HepG2 (cell line): Measurements from ENCODE around the gene CORO7. TPM values are rescaled to one million over a fixed set of nuclear protein-coding genes. Genes with fewer than 3 reads are reported as not detected.

Experiments used
- ATAC-seq: fragments of 200-7000 bp; cut with Tn5 transposase; 3 replicates; pipeline ENCODE4 v1.9.1; 2020; ENCODE audit warnings: mild to moderate bottlenecking, moderate library complexity
- BruUV-seq: library from RNA; stranded (reverse); fragments of 400-500 nt; replicated peaks from 2 replicates; lab custom pipeline; 2021; lab: Mats Ljungman, UMichigan
- CTCF ChIA-PET: fragments of 300-600 bp; formaldehyde crosslinking; extraction: SDS; loops from one replicate; lab custom pipeline; 2021; ENCODE audit warnings: low total read pairs, inconsistent platforms, low intra/inter-chr PET ratio; lab: Yijun Ruan, JAX
- POLR2A ChIA-PET: fragments of 350-600 bp; sonication (Branson Sonifier 250); formaldehyde crosslinking; loops from one replicate; lab custom pipeline; 2020; ENCODE audit warnings: antibody characterized with exemption, inconsistent platforms; lab: Yijun Ruan, JAX
- DNase-seq: peaks from one replicate; pipeline ENCODE4 v3.0.0-alpha.2; 2015; ENCODE audit warnings: low spot score
- FAIRE-seq: peaks from 3 replicates; lab custom pipeline; 2011; peaks lifted over from hg19 to GRCh38; lab: Jason Lieb, UNC
- H2AFZ ChIP-seq: one replicate; pipeline ENCODE4 v1.6.1; 2011; ENCODE audit warnings: low read length, inconsistent platforms
- H3K27ac ChIP-seq: fragments of 300-600 bp; 3 replicates; pipeline ENCODE4 v1.8.0; 2011; ENCODE audit warnings: mixed run types, mild to moderate bottlenecking, mixed read lengths, low read length, inconsistent platforms; ENCODE audit not compliant: insufficient read depth; ENCODE audit errors: extremely low read length
- H3K27me3 ChIP-seq, 2 experiments: fragments of 200-600 bp in 1 of 2; 2 replicates in 1 of 2; 3 replicates in 1 of 2; pipeline versions ENCODE4 v1.6.0 to v1.8.0; 2011; ENCODE audit warnings: low read length in 2 of 2, mild to moderate bottlenecking in 2 of 2, moderate library complexity in 2 of 2, inconsistent platforms in 1 of 2; ENCODE audit not compliant: insufficient read depth in 2 of 2, control insufficient read depth in 1 of 2
- H3K36me3 ChIP-seq, 2 experiments: fragments of 200-600 bp in 1 of 2; replicated peaks in 1 of 2; 2 replicates in 1 of 2; 3 replicates in 1 of 2; pipeline versions ENCODE4 v1.5.1 to v1.8.0; 2011; ENCODE audit warnings: low read length in 2 of 2, inconsistent platforms in 1 of 2; ENCODE audit not compliant: insufficient read depth in 2 of 2, control insufficient read depth in 1 of 2
- H3K4me1 ChIP-seq: 2 replicates; pipeline ENCODE4 v1.5.1; 2012; ENCODE audit warnings: low read length, inconsistent platforms; ENCODE audit not compliant: insufficient read depth
- H3K4me2 ChIP-seq: 2 replicates; pipeline ENCODE4 v1.6.0; 2011; ENCODE audit warnings: low read depth, low read length, inconsistent platforms
- H3K4me3 ChIP-seq, 3 experiments: fragments of 200-600 bp in 1 of 3; sonication (generic), shearing (Covaris generic) in 1 of 3; replicated peaks in 1 of 3; 2 replicates each; pipeline ENCODE4 v1.5.1; 2011 to 2016; ENCODE audit warnings: low read length in 3 of 3, inconsistent platforms in 2 of 3, low read depth in 2 of 3, mild to moderate bottlenecking in 2 of 3, control low read depth in 1 of 3, mixed read lengths in 1 of 3; ENCODE audit not compliant: insufficient read depth in 1 of 3
- H3K79me2 ChIP-seq: one replicate; pipeline ENCODE4 v1.6.1; 2011; ENCODE audit warnings: low read length, inconsistent platforms; ENCODE audit not compliant: insufficient read depth
- H3K9ac ChIP-seq: 2 replicates; pipeline ENCODE4 v1.6.0; 2011; ENCODE audit warnings: mild to moderate bottlenecking, low read depth, low read length, inconsistent platforms; ENCODE audit not compliant: insufficient read depth
- H3K9me3 ChIP-seq: 2 replicates; pipeline ENCODE4 v1.5.1; 2012; ENCODE audit warnings: mild to moderate bottlenecking, low read length
- H4K20me1 ChIP-seq: 2 replicates; pipeline ENCODE4 v1.6.0; 2011; ENCODE audit warnings: inconsistent platforms, mild to moderate bottlenecking, low read length, moderate library complexity; ENCODE audit not compliant: insufficient read depth
- ERF ChIP-seq: IDR thresholded peaks from 2 replicates; pipeline ENCODE4 v1.6.1; 2018; ENCODE audit warnings: missing biosample characterization, missing genetic modification reagents
- NFATC3 ChIP-seq: sonication (generic); formaldehyde crosslinking; IDR thresholded peaks from 2 replicates; pipeline ENCODE4 v1.5.1; 2020; ENCODE audit warnings: mild to moderate bottlenecking, missing genetic modification reagents
- NRL ChIP-seq: sonication (generic); formaldehyde crosslinking; IDR thresholded peaks from 2 replicates; pipeline ENCODE4 v1.5.0; 2020; ENCODE audit warnings: missing genetic modification reagents, mild to moderate bottlenecking, moderate library complexity, borderline replicate concordance
- TBX2 ChIP-seq: sonication (generic); formaldehyde crosslinking; IDR thresholded peaks from 2 replicates; pipeline ENCODE4 v1.5.0; 2020; ENCODE audit warnings: missing genetic modification reagents, mild to moderate bottlenecking, borderline replicate concordance
- TMF1 ChIP-seq: sonication (generic); formaldehyde crosslinking; IDR thresholded peaks from 2 replicates; pipeline ENCODE4 v1.8.1; 2022; ENCODE audit warnings: low read depth, missing genetic modification reagents
- TRIM24 ChIP-seq: sonication (generic); formaldehyde crosslinking; IDR thresholded peaks from 2 replicates; pipeline ENCODE4 v1.8.0; 2022; ENCODE audit warnings: mild to moderate bottlenecking, missing genetic modification reagents
- ZNF17 ChIP-seq: sonication (generic); formaldehyde crosslinking; IDR thresholded peaks from 2 replicates; pipeline ENCODE4 v1.5.0; 2020; ENCODE audit warnings: mild to moderate bottlenecking, missing genetic modification reagents
- ZNF510 ChIP-seq: sonication (generic); formaldehyde crosslinking; IDR thresholded peaks from 2 replicates; pipeline ENCODE4 v1.4.0; 2020; ENCODE audit warnings: low read depth, mild to moderate bottlenecking, missing genetic modification reagents
- ZNF619 ChIP-seq: sonication (generic); formaldehyde crosslinking; IDR thresholded peaks from 2 replicates; pipeline ENCODE4 v1.4.0; 2020; ENCODE audit warnings: mild to moderate bottlenecking, missing genetic modification reagents
- WGBS: methylation state at CpG from one replicate; pipeline ENCODE4 v1.1.6; 2017; ENCODE audit warnings: low lambda C conversion rate; 5-methylcytosine and 5-hydroxymethylcytosine counted together
- in situ Hi-C: cut with HindIII; loops from 2 replicates; pipeline ENCODE4 v1.10.0; 2017; ENCODE audit warnings: low pct_unique_long_range_greater_than_20kb; ENCODE audit not compliant: extremely low pct_ligation_motif_present
- intact Hi-C: fragments of 100-400 bp; cut with micrococcal nuclease; formaldehyde crosslinking; loops from one replicate; pipeline ENCODE4 v1.10.0; 2022; ENCODE audit not compliant: unreplicated experiment
- polyA plus RNA-seq, 8 experiments: library from polyadenylated mRNA; depleted of rRNA in 3 of 8; stranded (reverse) in 7 of 8; unstranded in 1 of 8; fragments of >200 nt; fragmentation: Illumina TruSeq in 4 of 8; extraction: Trizol in 4 of 8; gene quantifications; 2 replicates each; pipeline versions ENCODE4 v1.2.1 to v1.2.3, GENCODE V29; 2011 to 2016; ENCODE audit warnings: low read depth in 4 of 8, missing spikeins in 1 of 8, mixed read lengths in 1 of 8; ENCODE audit not compliant: insufficient read depth in 1 of 8
- total RNA-seq, 5 experiments: library from RNA; depleted of rRNA; stranded (reverse); fragments of >200 nt; fragmentation: Illumina TruSeq; extraction: Trizol; gene quantifications; 2 replicates each; pipeline ENCODE4 v1.2.3, GENCODE V29; 2016; ENCODE audit warnings: low read depth in 1 of 5
- TF ChIP-seq, protein P1 (sequence below): sonication (generic); formaldehyde crosslinking; IDR thresholded peaks from 2 replicates; pipeline ENCODE4 v1.4.0; 2020; ENCODE audit warnings: missing genetic modification reagents

CORO7 gene
- total and polyA plus RNA-seq, 2 of the 13 experiments (the other 11 are each of a cell fraction or from before 2014, with no cell fraction given): 9.9 to 14.3 TPM

DNA sequence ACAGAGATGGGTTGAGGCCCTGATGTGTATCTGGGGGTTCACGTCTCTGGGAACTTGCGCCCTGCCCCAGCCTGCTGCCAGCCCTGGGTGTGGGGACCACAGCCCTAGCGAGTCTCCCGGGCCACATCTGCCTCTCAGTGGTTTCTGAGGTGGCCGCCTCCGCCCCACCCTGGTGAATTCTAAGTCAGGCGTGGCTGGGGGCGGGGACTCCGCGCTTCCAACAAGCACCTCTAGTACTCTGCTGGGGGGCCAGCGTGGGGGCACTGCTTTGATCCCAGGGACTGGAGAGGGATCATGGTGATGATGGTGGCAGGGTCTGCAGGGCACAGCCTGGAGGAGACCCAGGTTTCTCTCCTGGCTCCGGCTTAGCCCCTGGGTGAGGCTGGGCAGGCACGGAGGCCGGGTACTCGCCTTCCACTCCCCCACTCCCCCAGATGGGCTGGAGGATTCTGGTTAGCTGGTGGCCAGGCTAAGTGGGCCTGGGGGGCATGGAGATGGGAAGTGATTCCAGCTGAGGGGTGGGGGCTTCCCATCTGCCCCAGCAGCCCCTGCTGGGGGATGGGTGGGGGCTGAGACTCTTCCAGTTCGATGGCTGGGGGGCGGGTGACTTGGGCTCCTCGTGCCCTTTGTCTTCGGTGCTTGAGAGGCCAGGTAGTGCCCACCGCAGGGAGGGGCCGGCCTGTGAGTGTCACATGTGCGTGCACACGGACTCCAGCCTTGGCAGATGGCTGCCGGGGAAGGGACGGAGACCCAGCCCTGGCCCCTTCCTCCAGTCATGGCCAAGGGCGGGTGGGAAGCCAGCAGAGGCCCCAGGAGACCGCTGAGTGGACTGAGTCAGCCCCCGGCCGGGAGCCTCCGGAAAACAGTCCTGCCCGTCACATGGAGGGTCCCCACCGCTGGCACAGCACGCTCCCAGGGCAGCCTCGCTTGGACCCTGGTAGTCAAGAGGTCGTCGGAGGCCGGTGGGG, 96.7 kb downstream of the CORO7 start:
- Histone ChIP-seq H3K27me3 (peaks cover 0 to 53% of the 10 kb centered on the region in 2 experiments; a peak in 4 of 5 replicates), H2AFZ (no peak overlapping the region), H3K4me1 (peaks cover 85% of the 10 kb centered on the region), H3K4me2 (no peak overlapping the region), H3K9ac (no peak overlapping the region), H4K20me1 (no peaks in the 10 kb centered on the region), H3K27ac (no peak overlapping the region), H3K9me3 (no peaks in the 10 kb centered on the region), H3K79me2 (no peaks in the 10 kb centered on the region), H3K4me3 (no peak overlapping the region), H3K36me3 (no peaks in the 10 kb centered on the region)
- intact Hi-C loops (no loop called here), in situ Hi-C loops (loop anchor here (5.0 to 10.0 kb wide), 2 partner anchors 45 to 112 kb away; partner anchors contain the start of gene TFAP4)
- BruUV-seq: no TSS peak
- ChIA-PET POLR2A (no interaction called here), CTCF (no interaction called here)
- no peak for DNase-seq
- TF ChIP-seq, protein P1, sequence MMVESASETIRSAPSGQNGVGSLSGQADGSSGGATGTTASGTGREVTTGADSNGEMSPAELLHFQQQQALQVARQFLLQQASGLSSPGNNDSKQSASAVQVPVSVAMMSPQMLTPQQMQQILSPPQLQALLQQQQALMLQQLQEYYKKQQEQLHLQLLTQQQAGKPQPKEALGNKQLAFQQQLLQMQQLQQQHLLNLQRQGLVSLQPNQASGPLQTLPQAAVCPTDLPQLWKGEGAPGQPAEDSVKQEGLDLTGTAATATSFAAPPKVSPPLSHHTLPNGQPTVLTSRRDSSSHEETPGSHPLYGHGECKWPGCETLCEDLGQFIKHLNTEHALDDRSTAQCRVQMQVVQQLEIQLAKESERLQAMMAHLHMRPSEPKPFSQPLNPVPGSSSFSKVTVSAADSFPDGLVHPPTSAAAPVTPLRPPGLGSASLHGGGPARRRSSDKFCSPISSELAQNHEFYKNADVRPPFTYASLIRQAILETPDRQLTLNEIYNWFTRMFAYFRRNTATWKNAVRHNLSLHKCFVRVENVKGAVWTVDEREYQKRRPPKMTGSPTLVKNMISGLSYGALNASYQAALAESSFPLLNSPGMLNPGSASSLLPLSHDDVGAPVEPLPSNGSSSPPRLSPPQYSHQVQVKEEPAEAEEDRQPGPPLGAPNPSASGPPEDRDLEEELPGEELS: no peak
- no peak for TF ChIP-seq NFATC3
- no peak for ATAC-seq
- no peak for FAIRE-seq
- WGBS: 90% methylated on average over 2 of the region's 37 CpGs

DNA sequence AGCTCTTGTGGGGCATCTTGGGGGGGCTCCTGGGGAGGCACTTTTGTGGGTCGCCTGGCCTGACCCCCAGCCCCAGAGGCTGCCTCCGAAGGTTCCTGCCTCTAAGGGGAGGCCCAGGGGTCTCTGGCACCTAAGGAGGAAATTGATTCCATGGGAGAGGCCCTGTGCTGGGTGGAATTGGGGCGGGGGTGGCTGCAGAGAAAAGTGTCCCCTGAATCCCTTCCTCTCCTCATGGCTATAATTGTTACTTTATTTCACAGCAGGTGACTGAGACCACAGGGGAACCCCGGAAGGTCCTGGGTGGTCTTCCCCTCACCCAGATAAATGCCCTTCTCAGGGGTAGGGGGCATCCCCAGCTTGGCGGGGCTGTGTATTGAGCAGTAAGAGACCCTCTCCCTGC, 97.4 kb downstream of the CORO7 start:
- H3K4me3 ChIP-seq: 0 out of 6 replicates have a peak overlapping the region, but pooled peaks of 1 of the 3 experiments have one; percentile 69
- TF ChIP-seq ERF (CRISPR knock-in tag) (no peak), TRIM24 (CRISPR knock-in tag) (no peak), TMF1 (CRISPR knock-in tag) (no peak), NRL (CRISPR knock-in tag) (no peak), ZNF510 (CRISPR knock-in tag) (no peak), ZNF619 (no peak), TBX2 (no peak), ZNF17 (CRISPR knock-in tag) (no peak)
- no peak overlapping the region for H3K27ac ChIP-seq
- no peaks in the 10 kb centered on the region for H3K9me3 ChIP-seq
- intact Hi-C loops (no loop called here), in situ Hi-C loops (no loop called here)
- WGBS: 44% methylated on average over 2 of the region's 5 CpGs
- ChIA-PET CTCF (no interaction called here), POLR2A (no interaction called here)
- no peak overlapping the region for H2AFZ ChIP-seq
- no peaks in the 10 kb centered on the region for H3K36me3 ChIP-seq
- no TSS peak for BruUV-seq
- DNase-seq (no peak), FAIRE-seq (no peak), ATAC-seq (no peak)
- H3K4me1 ChIP-seq: peaks cover 85% of the 10 kb centered on the region
- H3K4me2 ChIP-seq: no peak overlapping the region; the same call in 1 of the 2 replicates
- no peak overlapping the region for H3K9ac ChIP-seq
- 0 out of 2 replicates have a peak, but pooled peaks cover 3% of the 10 kb centered on the region for H4K20me1 ChIP-seq
- H3K27me3 ChIP-seq: peaks cover 3 to 58% of the 10 kb centered on the region in 2 experiments; a peak in 4 of 5 replicates
- H3K79me2 ChIP-seq: no peaks in the 10 kb centered on the region
